ENCODE data around the gene SARNP.

SARNP gene

DNA sequence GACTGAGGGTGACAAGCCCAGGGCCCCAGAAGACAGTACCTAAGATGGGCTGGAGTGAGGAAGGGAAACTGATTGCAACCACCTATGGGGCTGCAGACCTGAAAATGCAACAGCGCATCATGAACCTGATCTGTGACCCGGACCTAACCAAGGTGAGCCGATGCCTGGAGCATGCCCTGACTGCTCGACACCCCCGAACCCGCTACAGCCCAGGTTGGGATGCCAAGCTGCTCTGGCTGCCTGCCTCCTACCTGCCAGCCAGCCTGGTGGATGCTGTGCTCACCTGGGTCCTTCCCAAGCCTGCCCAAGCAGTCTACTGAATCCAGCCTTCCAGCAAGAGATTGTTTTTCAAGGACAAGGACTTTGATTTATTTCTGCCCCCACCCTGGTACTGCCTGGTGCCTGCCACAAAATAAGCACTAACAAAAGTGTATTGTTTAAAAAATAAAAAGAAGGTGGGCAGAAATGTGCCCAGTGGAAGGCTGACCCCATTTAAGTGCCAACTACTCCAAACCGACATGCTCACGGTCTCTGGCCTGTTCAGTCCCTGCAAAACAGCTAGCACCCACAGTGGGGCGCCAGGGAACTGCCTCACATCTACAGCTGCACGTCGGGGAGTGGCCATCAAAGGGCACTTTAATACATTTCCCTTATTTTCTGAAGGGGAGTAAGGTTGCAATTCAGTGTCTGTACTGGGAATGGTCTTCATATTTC is 93.1 kb downstream of the SARNP start:
- TF ChIP-seq SIN3A (IDR thresholded peaks at IDR 0.05; ENCODE audit: borderline replicate concordance, insufficient read depth, low read length) = no peak
- no peak for TF ChIP-seq TAF1 (IDR thresholded peaks at IDR 0.05; ENCODE audit: borderline replicate concordance, insufficient read depth, low read length)
- no peak for TF ChIP-seq POLR2AphosphoS5 (IDR thresholded peaks at IDR 0.05; ENCODE audit: low read depth, low read length)
- TF ChIP-seq FOXP2 (optimal IDR thresholded peaks at IDR 0.05; ENCODE audit: borderline replicate concordance, extremely low read depth, extremely low read length, insufficient read depth) = no peak
- TF ChIP-seq, protein P1, sequence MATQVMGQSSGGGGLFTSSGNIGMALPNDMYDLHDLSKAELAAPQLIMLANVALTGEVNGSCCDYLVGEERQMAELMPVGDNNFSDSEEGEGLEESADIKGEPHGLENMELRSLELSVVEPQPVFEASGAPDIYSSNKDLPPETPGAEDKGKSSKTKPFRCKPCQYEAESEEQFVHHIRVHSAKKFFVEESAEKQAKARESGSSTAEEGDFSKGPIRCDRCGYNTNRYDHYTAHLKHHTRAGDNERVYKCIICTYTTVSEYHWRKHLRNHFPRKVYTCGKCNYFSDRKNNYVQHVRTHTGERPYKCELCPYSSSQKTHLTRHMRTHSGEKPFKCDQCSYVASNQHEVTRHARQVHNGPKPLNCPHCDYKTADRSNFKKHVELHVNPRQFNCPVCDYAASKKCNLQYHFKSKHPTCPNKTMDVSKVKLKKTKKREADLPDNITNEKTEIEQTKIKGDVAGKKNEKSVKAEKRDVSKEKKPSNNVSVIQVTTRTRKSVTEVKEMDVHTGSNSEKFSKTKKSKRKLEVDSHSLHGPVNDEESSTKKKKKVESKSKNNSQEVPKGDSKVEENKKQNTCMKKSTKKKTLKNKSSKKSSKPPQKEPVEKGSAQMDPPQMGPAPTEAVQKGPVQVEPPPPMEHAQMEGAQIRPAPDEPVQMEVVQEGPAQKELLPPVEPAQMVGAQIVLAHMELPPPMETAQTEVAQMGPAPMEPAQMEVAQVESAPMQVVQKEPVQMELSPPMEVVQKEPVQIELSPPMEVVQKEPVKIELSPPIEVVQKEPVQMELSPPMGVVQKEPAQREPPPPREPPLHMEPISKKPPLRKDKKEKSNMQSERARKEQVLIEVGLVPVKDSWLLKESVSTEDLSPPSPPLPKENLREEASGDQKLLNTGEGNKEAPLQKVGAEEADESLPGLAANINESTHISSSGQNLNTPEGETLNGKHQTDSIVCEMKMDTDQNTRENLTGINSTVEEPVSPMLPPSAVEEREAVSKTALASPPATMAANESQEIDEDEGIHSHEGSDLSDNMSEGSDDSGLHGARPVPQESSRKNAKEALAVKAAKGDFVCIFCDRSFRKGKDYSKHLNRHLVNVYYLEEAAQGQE (IDR thresholded peaks at IDR 0.05; ENCODE audit: insufficient read depth in 1 of 2, low read depth in 2 of 2, low read length in 2 of 2) = no peak

DNA sequence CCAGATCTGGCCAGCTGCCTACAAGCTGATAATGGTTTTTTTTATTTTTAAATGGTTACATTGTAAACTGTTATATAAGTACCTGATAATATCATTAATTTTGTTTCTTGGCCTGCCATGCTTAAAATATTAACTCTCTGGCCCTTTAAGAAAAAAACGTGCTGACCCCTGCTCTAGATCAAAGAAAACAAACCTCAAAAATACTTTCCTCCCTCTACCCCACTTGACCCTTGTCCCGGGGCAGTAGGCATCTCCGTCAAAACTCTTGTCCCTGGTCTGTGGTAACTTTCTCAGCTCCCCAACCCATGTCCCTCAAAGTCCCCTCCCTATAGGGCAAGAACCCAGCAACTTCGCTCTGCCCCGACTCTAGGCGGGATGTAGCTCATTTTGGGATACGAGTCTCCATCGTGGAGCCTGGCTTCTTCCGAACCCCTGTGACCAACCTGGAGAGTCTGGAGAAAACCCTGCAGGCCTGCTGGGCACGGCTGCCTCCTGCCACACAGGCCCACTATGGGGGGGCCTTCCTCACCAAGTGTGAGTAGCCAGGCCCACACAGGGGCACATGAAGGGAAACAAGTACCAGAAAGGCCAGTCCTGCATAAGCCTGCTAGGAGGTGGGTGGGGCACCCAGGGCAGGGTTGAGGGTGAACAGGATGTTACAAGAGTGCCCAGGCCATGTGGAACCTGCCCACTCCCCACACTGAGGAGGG is 93.9 kb downstream of the SARNP start:
- TF ChIP-seq POLR2AphosphoS5 (IDR thresholded peaks at IDR 0.05; ENCODE audit: low read depth, low read length) (no peak), FOXP2 (optimal IDR thresholded peaks at IDR 0.05; ENCODE audit: borderline replicate concordance, extremely low read depth, extremely low read length, insufficient read depth) (no peak), SIN3A (IDR thresholded peaks at IDR 0.05; ENCODE audit: borderline replicate concordance, insufficient read depth, low read length) (no peak), TAF1 (IDR thresholded peaks at IDR 0.05; ENCODE audit: borderline replicate concordance, insufficient read depth, low read length) (no peak)
- TF ChIP-seq, protein P1 (IDR thresholded peaks at IDR 0.05; ENCODE audit: insufficient read depth in 1 of 2, low read depth in 2 of 2, low read length in 2 of 2) = no peak

DNA sequence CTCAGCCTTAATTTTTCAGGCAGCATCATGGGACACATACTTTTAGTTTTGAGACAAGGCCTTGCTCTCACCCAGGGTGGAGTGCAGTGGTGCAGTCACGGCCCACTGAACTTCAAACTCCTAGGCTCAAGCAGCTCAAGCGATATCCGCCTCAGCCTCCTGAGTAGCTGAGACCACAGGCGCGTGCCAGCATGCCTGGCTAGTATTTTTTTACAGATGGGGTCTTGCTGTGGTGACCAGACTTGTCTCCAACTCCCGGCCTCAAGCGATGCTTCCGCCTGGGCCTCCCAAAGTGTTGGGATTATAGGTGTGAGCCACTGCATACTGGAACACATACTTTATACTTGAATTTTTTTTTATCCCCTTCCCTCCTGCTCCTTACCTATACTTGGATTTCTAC is 94.6 kb downstream of the SARNP start:
- TF ChIP-seq POLR2AphosphoS5 (IDR thresholded peaks at IDR 0.05; ENCODE audit: low read depth, low read length) (no peak; the same call in 1 of the 2 replicates), SIN3A (IDR thresholded peaks at IDR 0.05; ENCODE audit: borderline replicate concordance, insufficient read depth, low read length) (no peak), TAF1 (IDR thresholded peaks at IDR 0.05; ENCODE audit: borderline replicate concordance, insufficient read depth, low read length) (no peak), FOXP2 (optimal IDR thresholded peaks at IDR 0.05; ENCODE audit: borderline replicate concordance, extremely low read depth, extremely low read length, insufficient read depth) (no peak)
- TF ChIP-seq, protein P1 (IDR thresholded peaks at IDR 0.05; ENCODE audit: insufficient read depth in 1 of 2, low read depth in 2 of 2, low read length in 2 of 2) = no peak

DNA sequence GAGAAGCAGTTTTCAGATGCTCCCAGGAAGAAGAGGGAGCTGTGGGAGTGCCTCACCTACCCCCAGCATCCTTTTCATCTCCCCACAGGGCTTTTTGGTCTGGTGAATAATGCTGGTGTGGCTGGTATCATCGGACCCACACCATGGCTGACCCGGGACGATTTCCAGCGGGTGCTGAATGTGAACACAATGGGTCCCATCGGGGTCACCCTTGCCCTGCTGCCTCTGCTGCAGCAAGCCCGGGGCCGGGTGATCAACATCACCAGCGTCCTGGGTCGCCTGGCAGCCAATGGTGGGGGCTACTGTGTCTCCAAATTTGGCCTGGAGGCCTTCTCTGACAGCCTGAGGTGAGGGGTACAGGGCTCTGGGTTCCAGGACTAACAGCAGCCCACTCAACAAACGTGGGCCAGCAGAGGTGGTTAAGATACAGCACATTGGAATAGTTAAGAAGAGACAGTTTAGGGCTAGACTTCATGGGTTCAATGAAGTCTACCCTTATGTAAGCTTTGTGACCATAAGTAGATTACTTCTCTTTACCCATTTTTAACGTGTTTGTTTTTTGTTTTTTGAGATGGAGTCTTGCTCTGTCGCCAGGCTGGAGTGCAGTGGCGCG is 95.8 kb downstream of the SARNP start:
- TF ChIP-seq SIN3A (IDR thresholded peaks at IDR 0.05; ENCODE audit: borderline replicate concordance, insufficient read depth, low read length) = no peak
- TF ChIP-seq FOXP2 (optimal IDR thresholded peaks at IDR 0.05; ENCODE audit: borderline replicate concordance, extremely low read depth, extremely low read length, insufficient read depth) = no peak
- no peak for TF ChIP-seq TAF1 (IDR thresholded peaks at IDR 0.05; ENCODE audit: borderline replicate concordance, insufficient read depth, low read length)
- TF ChIP-seq, protein P1 (IDR thresholded peaks at IDR 0.05; ENCODE audit: insufficient read depth in 1 of 2, low read depth in 2 of 2, low read length in 2 of 2) = no peak
- no peak; the same call in 1 of the 2 replicates for TF ChIP-seq POLR2AphosphoS5 (IDR thresholded peaks at IDR 0.05; ENCODE audit: low read depth, low read length)
